HUES64 (cell line): ENCODE data around the gene ASH1L.

Experiments
- H3K27ac ChIP-seq: 2 replicates; pipeline ENCODE4 v1.7.0; 2013; ENCODE audit warnings: low read depth, low read length, inconsistent platforms
- H3K27me3 ChIP-seq: 2 replicates; pipeline ENCODE4 v1.6.1; 2013; ENCODE audit warnings: mild to moderate bottlenecking, low read length; ENCODE audit not compliant: insufficient read depth
- H3K36me3 ChIP-seq: 2 replicates; pipeline ENCODE4 v1.6.1; 2013; ENCODE audit warnings: mild to moderate bottlenecking, low read length; ENCODE audit not compliant: insufficient read depth
- H3K4me1 ChIP-seq: 2 replicates; pipeline ENCODE4 v1.6.1; 2013; ENCODE audit warnings: mild to moderate bottlenecking, low read length, moderate library complexity; ENCODE audit not compliant: insufficient read depth
- H3K4me3 ChIP-seq: 2 replicates; pipeline ENCODE4 v1.5.1; 2013; ENCODE audit warnings: mild to moderate bottlenecking, low read length, moderate library complexity
- H3K9ac ChIP-seq: 2 replicates; pipeline ENCODE4 v1.6.1; 2013; ENCODE audit warnings: mild to moderate bottlenecking, low read depth, low read length
- H3K9me3 ChIP-seq: 2 replicates; pipeline ENCODE4 v1.6.1; 2013; ENCODE audit warnings: low read depth, low read length; ENCODE audit not compliant: insufficient read depth
- WGBS: fragments of 150-250, 120-280 bp; methylation state at CpG from one replicate; pipeline ENCODE4 v1.1.7; 2013; ENCODE audit warnings: missing lambda C conversion rate; 5-methylcytosine and 5-hydroxymethylcytosine counted together

ASH1L gene

DNA sequence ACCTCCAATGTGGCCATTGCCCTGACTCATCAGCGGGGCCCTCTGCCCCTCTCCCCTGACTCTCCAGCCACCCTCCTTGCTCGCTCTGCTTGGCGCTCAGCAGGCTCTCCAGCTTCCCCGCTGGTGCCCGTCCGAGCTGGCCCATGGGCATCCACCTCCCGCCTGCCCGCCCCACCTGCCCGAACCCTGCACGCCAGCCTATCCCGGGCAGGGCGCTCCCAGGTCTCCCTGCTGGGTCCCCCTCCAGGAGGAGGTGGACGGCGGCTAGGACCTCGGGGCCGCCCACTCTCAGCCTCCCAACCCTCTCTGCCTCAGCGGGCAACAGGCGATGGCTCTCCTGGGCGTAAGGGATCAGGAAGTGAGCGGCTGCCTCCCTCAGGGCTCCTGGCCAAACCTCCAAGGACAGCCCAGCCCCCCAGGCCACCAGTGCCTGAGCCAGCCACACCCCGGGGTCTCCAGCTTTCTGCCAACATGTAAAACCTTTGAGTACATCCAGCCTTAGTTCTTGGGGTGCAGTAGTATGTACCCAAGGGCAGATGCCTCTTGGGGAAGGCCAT lies 274.5 kb downstream of the ASH1L start:
- Histone ChIP-seq H3K27me3 (peaks cover 4% of the 10 kb centered on the region; the same call in 1 of the 2 replicates), H3K9me3 (no peaks in the 10 kb centered on the region), H3K36me3 (no peaks in the 10 kb centered on the region), H3K27ac (no peak overlapping the region), H3K9ac (no peak overlapping the region), H3K4me1 (no peaks in the 10 kb centered on the region), H3K4me3 (no peak overlapping the region)
- 93% methylated on average over 21 of the region's 21 CpGs for WGBS

DNA sequence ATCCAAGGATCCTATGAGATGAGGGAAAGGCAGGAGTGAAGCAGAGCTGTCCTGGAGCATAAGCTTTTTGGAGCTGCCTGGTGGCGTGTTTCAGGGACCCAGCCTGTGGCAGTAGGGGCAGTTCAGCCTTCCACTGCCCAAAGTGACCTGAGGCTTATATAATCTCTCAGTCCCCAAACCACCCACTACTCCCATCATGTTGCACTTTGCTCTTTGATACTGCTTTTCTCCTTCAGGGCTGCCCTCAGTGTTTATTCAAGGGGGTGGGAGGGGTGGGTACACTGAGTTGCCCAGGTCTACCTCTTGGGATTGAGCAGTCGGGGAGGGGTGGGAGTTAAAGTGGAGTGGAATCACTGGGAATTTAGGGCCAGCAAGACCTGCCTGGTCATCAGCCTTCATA lies 276.1 kb downstream of the ASH1L start:
- Histone ChIP-seq H3K36me3 (no peaks in the 10 kb centered on the region), H3K9ac (no peak overlapping the region), H3K4me1 (no peaks in the 10 kb centered on the region), H3K9me3 (no peaks in the 10 kb centered on the region), H3K4me3 (no peak overlapping the region), H3K27ac (no peak overlapping the region), H3K27me3 (no peaks in the 10 kb centered on the region)
- WGBS = 91% methylated on average over 2 of the region's 2 CpGs

DNA sequence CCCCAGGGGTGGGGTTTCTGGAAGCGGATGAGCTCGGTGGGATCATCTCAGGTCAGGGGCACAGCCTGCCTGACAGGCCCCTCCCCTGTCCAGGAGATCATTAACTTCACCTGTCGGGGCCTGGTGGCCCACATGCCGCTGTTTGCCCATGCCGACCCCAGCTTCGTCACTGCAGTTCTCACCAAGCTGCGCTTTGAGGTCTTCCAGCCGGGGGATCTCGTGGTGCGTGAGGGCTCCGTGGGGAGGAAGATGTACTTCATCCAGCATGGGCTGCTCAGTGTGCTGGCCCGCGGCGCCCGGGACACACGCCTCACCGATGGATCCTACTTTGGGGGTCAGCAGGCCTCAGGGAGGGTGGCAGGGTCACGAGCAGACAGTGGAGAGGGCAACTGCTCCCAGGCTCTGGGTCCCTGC lies 277.0 kb downstream of the ASH1L start:
- no peaks in the 10 kb centered on the region for H3K36me3 ChIP-seq
- no peak overlapping the region for H3K27ac ChIP-seq
- no peaks in the 10 kb centered on the region for H3K4me1 ChIP-seq
- H3K4me3 ChIP-seq = no peak overlapping the region
- 95% methylated on average over 18 of the region's 18 CpGs for WGBS
- no peaks in the 10 kb centered on the region for H3K27me3 ChIP-seq
- no peaks in the 10 kb centered on the region for H3K9me3 ChIP-seq
- no peak overlapping the region for H3K9ac ChIP-seq
